B cell (primary cell): Measurements from ENCODE around the gene SART3. TPM values are rescaled to one million over a fixed set of nuclear protein-coding genes. Genes with fewer than 3 reads are reported as not detected.

Experiments
- ATAC-seq: fragments of 200-7000 bp; cut with Tn5 transposase; one replicate; pipeline ENCODE4 v1.10.0; 2021; ENCODE audit warnings: low read depth, mild to moderate bottlenecking, moderate number of reproducible peaks, moderate library complexity
- CTCF ChIA-PET: fragments of 350-600 bp; sonication (Branson Sonifier 250); formaldehyde crosslinking; loops from one replicate; lab custom pipeline; 2021; ENCODE audit warnings: antibody characterized with exemption, inconsistent platforms; lab: Charles Lee
- POLR2A ChIA-PET: fragments of 350-600 bp; sonication (Branson Sonifier 250); formaldehyde crosslinking; loops from one replicate; lab custom pipeline; 2021; ENCODE audit warnings: antibody characterized with exemption; lab: Charles Lee
- DNase-seq: peaks from one replicate; pipeline ENCODE4 v3.0.0; 2013
- H2AFZ ChIP-seq: 2 replicates; pipeline ENCODE4 v1.6.1; 2012; ENCODE audit warnings: mild to moderate bottlenecking, low read depth, low read length; ENCODE audit not compliant: insufficient read depth, poor library complexity, severe bottlenecking
- H3K27ac ChIP-seq, 2 donors: 1 replicate in 1 of 2; 2 replicates in 1 of 2; pipeline ENCODE4 v1.5.1; 2012 to 2013; ENCODE audit warnings: low read length in 2 of 2, mild to moderate bottlenecking in 2 of 2, moderate library complexity in 1 of 2
- H3K27me3 ChIP-seq, 4 experiments: fragments of 200-600 bp in 1 of 4; sonication (generic) in 1 of 4; replicated peaks in 1 of 4; 1 replicate in 2 of 4; 2 replicates in 2 of 4; pipeline versions ENCODE4 v1.6.1 to v1.7.0; 2013 to 2016; ENCODE audit warnings: low read length in 3 of 4, mild to moderate bottlenecking in 2 of 4, mixed read lengths in 1 of 4, moderate library complexity in 1 of 4; ENCODE audit not compliant: insufficient read depth in 4 of 4, control insufficient read depth in 3 of 4; ENCODE audit errors: control extremely low read depth in 1 of 4
- H3K36me3 ChIP-seq, 2 experiments: replicated peaks in 1 of 2; 1 replicate in 1 of 2; 2 replicates in 1 of 2; pipeline versions ENCODE4 v1.6.1 to v1.7.1; 2013; ENCODE audit warnings: low read length in 1 of 2; ENCODE audit not compliant: insufficient read depth in 2 of 2, control insufficient read depth in 1 of 2; ENCODE audit errors: control extremely low read depth in 1 of 2, extremely low read depth in 1 of 2
- H3K4me1 ChIP-seq, 2 donors: fragments of 200-600 bp in 1 of 2; sonication (generic) in 1 of 2; 1 replicate in 1 of 2; 2 replicates in 1 of 2; pipeline versions ENCODE4 v1.5.1 to v1.6.1; 2013 to 2017; ENCODE audit warnings: low read length in 2 of 2; ENCODE audit not compliant: control insufficient read depth in 2 of 2, insufficient read depth in 2 of 2
- H3K4me2 ChIP-seq: replicated peaks from 2 replicates; pipeline ENCODE3; 2012; ENCODE audit warnings: mild to moderate bottlenecking, low read depth, low read length; ENCODE audit not compliant: poor library complexity, severe bottlenecking
- H3K4me3 ChIP-seq, 5 experiments: fragments of 200-600 bp in 1 of 5; sonication (generic) in 1 of 5; 1 replicate in 3 of 5; 2 replicates in 2 of 5; pipeline versions ENCODE4 v1.5.1 to v1.7.0; 2011 to 2016; ENCODE audit warnings: low read length in 4 of 5, mild to moderate bottlenecking in 4 of 5, low read depth in 2 of 5, control low read depth in 1 of 5, moderate library complexity in 1 of 5; ENCODE audit not compliant: insufficient read depth in 1 of 5; ENCODE audit errors: control extremely low read depth in 1 of 5, extremely low read depth in 1 of 5
- H3K79me2 ChIP-seq: fragments of 200-600 bp; sonication (generic); one replicate; pipeline ENCODE4 v1.6.0; 2016; ENCODE audit warnings: low read length; ENCODE audit not compliant: control insufficient read depth, insufficient read depth
- H3K9ac ChIP-seq: fragments of 200-600 bp; sonication (generic); 2 replicates; pipeline ENCODE4 v1.6.1; 2017; ENCODE audit warnings: mild to moderate bottlenecking, low read length, moderate library complexity
- H3K9me3 ChIP-seq, 3 donors: one replicate each; pipeline versions ENCODE4 v1.6.1 to v1.7.1; 2013; ENCODE audit warnings: low read length in 2 of 3; ENCODE audit not compliant: control insufficient read depth in 2 of 3, insufficient read depth in 1 of 3; ENCODE audit errors: control extremely low read depth in 1 of 3
- H4K20me1 ChIP-seq: 2 replicates; pipeline ENCODE4 v1.6.0; 2012; ENCODE audit warnings: mild to moderate bottlenecking, low read length; ENCODE audit not compliant: insufficient read depth, control insufficient read depth, poor library complexity, severe bottlenecking
- H3K27ac Mint-ChIP-seq: one replicate; pipeline ENCODE4 v1.8.0; 2021; ENCODE audit warnings: mixed read lengths
- H3K27me3 Mint-ChIP-seq: one replicate; pipeline ENCODE4 v1.8.0; 2021; ENCODE audit warnings: mixed read lengths
- H3K4me1 Mint-ChIP-seq: one replicate; pipeline ENCODE4 v1.8.0; 2021; ENCODE audit warnings: mixed read lengths
- H3K4me3 Mint-ChIP-seq: one replicate; pipeline ENCODE4 v1.8.0; 2021; ENCODE audit warnings: mixed read lengths
- H3K9me3 Mint-ChIP-seq: one replicate; pipeline ENCODE4 v1.8.0; 2022; ENCODE audit warnings: mixed read lengths; ENCODE audit not compliant: insufficient read depth
- EZH2 ChIP-seq: IDR thresholded peaks from 2 replicates; pipeline ENCODE4 v1.6.1; 2012; ENCODE audit warnings: borderline replicate concordance, low read depth, mild to moderate bottlenecking, moderate library complexity, low read length; ENCODE audit not compliant: insufficient read depth, poor library complexity, severe bottlenecking
- WGBS: methylation state at CpG from one replicate; pipeline ENCODE4 v1.1.5; 2013; ENCODE audit warnings: missing lambda C conversion rate; ENCODE audit not compliant: insufficient coverage; 5-methylcytosine and 5-hydroxymethylcytosine counted together
- intact Hi-C: fragments of 100-400 bp; cut with micrococcal nuclease; formaldehyde crosslinking; loops from one replicate; pipeline ENCODE4 v1.10.0; 2022
- polyA plus RNA-seq: library from polyadenylated mRNA; depleted of rRNA; stranded (reverse); fragments of >200 nt; gene quantifications from 2 replicates; pipeline ENCODE4 v1.2.3, GENCODE V29; 2012
- total RNA-seq, 2 donors: library from RNA; stranded (reverse); fragments of 120-200 nt in 1 of 2; gene quantifications; 1 replicate in 1 of 2; 2 replicates in 1 of 2; pipeline versions ENCODE4 v1.2.3 to v1.2.4, GENCODE V29; 2013 to 2022
- TF ChIP-seq, protein P1 (sequence below): fragments of 200-600 bp; IDR thresholded peaks from one replicate; pipeline ENCODE4 v1.8.0; 2022; ENCODE audit warnings: antibody characterized with exemption, mild to moderate bottlenecking

The SART3 gene
- total and polyA plus RNA-seq, 2 donors (not counting 1 experiment from before 2014, with no cell fraction given) = 24.1 to 131 TPM

DNA sequence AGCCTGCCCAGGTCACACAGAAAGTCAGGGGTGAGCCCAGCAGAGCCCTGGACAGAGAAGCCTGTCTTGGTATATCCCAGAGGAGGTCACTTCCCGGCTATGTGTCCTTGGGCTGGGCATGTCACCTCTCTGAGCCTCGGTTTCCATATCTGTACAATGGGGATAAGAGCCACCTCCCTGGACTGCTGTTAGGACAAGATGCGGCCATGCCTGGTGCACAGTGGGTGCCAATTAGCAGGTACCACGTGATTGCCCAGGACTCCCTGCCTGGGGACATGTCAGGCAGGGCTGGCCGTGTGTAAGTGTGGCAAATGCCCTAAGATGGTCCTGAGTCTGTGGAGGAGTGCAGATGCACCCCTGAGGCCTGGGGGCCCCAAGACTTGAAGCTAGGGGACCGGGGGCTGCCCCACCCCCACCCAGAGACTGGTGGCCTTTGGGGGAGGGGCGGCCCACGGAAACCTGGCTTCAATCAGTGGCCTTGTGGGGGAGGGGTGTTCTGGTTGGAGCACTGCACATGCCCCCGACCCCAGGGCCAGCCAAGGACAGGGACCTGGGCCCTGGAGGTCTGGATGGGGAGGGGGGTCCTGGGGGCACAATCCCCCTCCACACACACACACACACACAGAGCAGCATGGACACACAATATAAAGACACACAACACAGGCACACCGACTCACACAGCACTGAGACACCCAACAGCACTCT lies 36.0 kb upstream of the SART3 start:
- ATAC-seq (no peak), DNase-seq (no peak)
- H3K9me3 Mint-ChIP-seq = no peaks in the 10 kb centered on the region
- H3K4me2 ChIP-seq = no peak overlapping the region
- WGBS = 94% methylated on average over 6 of the region's 10 CpGs
- no peaks in the 10 kb centered on the region for H3K27me3 Mint-ChIP-seq
- no peaks in the 10 kb centered on the region for H3K36me3 ChIP-seq
- H3K4me1 Mint-ChIP-seq = no peaks in the 10 kb centered on the region
- no peak for TF ChIP-seq EZH2
- TF ChIP-seq, protein P1, sequence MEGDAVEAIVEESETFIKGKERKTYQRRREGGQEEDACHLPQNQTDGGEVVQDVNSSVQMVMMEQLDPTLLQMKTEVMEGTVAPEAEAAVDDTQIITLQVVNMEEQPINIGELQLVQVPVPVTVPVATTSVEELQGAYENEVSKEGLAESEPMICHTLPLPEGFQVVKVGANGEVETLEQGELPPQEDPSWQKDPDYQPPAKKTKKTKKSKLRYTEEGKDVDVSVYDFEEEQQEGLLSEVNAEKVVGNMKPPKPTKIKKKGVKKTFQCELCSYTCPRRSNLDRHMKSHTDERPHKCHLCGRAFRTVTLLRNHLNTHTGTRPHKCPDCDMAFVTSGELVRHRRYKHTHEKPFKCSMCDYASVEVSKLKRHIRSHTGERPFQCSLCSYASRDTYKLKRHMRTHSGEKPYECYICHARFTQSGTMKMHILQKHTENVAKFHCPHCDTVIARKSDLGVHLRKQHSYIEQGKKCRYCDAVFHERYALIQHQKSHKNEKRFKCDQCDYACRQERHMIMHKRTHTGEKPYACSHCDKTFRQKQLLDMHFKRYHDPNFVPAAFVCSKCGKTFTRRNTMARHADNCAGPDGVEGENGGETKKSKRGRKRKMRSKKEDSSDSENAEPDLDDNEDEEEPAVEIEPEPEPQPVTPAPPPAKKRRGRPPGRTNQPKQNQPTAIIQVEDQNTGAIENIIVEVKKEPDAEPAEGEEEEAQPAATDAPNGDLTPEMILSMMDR = no peak
- no peak overlapping the region for H3K27ac ChIP-seq
- no peak overlapping the region for H3K27ac Mint-ChIP-seq
- H3K9me3 ChIP-seq = no peaks in the 10 kb centered on the region
- H3K79me2 ChIP-seq = no peaks in the 10 kb centered on the region
- intact Hi-C loops = no loop called here
- no peaks in the 10 kb centered on the region for H4K20me1 ChIP-seq
- ChIA-PET POLR2A (interaction anchor here (0.6 kb wide), 1 partner anchor 137 kb away, joined by 4 read pairs; no protein-coding TSS in a partner anchor), CTCF (no interaction called here)
- no peaks in the 10 kb centered on the region for H3K4me1 ChIP-seq
- no peak overlapping the region for H3K9ac ChIP-seq
- H3K4me3 Mint-ChIP-seq = no peak overlapping the region
- H3K4me3 ChIP-seq = no peak overlapping the region
- no peak overlapping the region for H2AFZ ChIP-seq
- no peaks in the 10 kb centered on the region for H3K27me3 ChIP-seq
